GM11168 (cell line): ENCODE results near the gene MIER3.

ENCODE experiments used
- in situ Hi-C: fragments of 300-500 bp; cut with MboI; formaldehyde crosslinking; loops from one replicate; pipeline ENCODE4 v1.12.0; 2022; ENCODE audit warnings: low sequenced_read_pairs; ENCODE audit not compliant: unreplicated experiment

MIER3 gene

DNA sequence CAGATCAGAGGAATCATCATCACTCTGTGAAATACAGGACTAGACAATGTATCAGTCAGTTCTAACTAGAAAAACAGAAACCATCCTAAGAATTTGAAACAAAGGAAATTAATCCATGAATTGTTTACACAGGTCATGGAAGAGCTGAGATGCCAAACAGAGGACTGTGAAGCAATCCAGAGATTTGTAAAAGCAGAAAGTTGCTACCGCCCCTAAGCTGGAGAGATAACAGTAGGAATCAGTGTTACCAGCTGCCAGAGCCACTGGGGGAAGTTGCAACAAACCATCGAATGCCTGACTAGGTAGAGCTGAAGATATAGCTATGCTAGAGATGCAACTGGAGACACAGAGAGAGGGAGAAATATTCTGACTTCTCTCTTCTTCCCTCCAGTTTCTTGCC, 10.4 kb upstream of the MIER3 start:
- in situ Hi-C loops = no loop called here

DNA sequence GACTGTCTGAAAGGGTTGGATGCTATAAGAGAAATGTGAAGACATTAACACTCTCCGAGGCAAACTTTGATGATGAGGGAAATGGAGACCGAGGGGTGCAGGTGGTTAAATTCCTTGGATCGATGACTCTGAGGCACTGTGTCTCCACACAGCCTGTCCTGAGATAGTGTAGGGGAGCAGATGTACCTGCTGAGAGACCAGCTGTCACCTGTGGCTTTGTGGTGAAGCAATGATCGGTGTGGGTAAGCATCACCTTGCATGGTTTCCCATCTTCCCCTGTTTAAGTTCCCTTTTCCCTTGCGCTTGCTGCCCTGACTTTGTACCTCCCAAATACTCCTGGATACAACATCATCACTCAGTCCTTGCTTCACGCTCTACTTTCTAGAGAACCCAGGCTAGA, 9.8 kb upstream of the MIER3 start:
- in situ Hi-C loops = no loop called here

DNA sequence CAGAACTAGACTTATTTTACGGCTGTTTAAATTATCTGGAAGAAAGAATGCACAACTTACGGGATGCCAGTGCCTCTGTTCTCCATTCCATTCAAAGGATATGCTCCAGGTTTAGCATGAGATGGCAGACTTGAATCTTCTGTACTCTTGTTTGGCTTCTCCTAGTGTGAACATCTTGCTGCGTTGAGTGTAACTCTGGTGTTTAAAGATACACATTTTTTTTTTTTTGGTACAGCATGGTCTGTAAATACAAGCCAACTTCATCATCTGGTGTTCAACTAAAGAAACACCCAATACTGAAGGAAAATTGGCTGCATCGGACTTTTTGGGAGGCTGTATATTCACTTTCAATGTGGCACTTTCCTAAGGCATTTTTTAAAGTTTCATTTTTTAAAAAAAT, 7.4 kb upstream of the MIER3 start:
- in situ Hi-C loops = no loop called here

DNA sequence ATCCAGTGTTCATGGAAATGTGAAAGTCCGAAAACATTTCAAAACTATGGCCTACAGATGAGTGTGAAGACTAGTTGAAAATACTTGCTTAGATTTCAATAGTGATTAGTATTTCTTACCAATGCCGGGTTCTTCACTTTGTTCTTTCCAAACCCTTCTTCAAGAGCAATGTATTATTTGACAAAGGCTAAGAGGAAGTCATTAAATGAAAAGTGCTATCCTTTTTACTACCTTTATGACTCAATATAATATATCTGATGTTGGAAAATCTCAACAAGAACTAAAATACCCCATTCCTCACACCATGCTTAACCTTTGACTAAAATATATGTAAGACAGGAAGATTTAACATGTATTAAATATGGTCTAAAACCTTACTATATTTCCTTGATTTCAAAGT, 6.7 kb upstream of the MIER3 start:
- in situ Hi-C loops = no loop called here

DNA sequence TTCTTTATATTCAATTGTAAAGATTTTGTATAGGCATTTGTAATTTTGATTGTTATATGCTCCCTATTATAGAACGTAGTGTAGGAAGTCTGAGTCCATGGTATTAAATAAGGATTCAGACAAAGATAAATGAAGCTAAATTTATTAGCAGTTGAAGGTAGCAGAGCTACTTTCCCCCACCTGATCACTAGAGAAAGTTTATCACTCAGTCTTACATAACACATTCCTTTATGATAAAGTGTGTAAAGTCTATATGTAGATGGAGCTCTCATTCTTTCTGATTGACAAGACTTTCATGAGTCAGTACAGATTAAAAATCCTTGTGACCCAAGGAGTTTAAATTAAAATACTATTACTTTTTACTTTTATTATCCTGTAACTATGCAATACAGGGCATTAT, 2.3 kb upstream of the MIER3 start:
- in situ Hi-C loops = no loop called here

DNA sequence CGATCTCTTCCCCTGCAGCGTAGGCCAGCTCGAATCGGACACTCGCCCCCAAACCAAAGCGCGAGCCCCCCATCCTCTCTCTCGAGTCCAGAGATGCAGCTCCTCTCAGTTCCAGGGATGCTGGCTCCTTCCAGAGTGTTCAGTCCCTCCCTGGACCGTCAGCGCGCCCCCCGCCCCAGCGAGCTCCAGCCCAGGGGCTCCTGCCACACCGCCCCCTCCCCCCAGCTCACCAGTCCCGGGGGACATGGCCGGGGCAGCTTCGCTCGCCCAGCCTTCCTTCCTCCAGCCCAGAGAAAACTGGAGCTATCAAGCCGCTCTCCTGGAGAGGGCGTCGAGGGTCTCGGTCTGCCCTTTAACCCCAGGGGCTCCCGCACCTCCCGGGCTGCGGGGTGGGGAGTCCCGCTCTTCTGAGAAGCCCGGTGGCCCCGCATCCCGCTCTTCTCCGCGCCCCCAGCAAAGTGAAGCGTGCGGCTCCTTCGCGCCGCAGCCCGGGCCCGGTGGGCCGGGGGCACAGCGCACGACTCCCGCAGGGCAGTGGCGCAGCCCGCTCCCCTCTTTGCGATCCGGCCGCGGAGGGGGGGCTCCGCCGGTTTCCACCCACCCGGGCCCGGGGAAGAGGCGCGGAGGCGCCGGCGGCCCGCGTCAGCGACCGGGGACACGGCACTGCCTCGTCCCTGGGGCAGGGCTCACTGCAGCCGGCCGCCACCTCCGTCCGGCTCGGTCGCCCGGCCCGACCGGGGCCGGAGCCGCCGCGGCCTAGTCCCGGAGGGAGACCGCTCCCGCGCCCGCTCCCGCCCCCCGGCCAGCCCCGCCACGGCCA, 587 bp downstream of the MIER3 start:
- in situ Hi-C loops = no loop called here

DNA sequence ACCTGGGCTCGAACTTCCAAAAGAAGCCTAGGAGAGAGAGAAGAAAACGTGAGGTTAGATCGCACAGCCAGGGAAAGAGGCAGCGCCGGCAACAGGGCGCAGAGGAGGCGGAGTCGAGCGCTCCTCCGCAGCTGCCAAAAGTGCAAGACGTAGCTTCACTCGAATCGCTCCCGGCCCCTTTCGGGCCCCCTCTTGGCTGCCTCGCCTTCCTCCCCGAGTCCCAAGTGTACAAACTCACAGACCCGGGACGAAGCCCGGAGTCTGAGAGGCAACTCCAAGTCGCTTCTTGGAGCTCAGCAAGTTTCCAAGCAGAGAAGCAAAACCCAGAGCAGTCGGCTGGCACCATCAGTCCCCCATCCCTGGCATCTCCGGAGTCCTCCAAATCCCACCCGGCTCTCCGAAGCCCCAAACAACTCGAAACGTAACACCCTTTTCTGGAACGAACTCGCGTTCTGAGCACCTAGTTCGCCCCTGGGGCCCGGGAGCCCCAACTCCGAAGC, 1.2 kb downstream of the MIER3 start:
- in situ Hi-C loops = no loop called here

DNA sequence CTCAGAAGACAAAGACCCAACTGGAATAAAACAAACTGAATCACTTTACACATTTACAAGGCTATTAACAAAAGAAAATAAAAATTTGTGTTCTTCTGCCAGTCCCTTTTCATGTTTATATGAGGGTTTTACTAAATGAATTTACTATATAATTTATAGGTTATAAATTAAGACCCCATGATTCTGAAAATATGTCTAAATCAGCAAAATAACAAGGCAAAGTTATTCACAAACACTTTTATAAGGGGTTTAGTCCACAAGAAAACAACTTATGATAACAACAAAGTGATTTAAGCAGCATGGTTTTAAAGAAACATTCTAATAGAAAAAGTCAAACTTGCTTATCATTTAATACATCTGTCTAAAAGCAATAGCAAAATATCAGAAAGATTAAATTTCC, 4.9 kb downstream of the MIER3 start:
- in situ Hi-C loops = loop anchor here (25.0 kb wide), 1 partner anchor 265 kb away; no protein-coding TSS in a partner anchor

DNA sequence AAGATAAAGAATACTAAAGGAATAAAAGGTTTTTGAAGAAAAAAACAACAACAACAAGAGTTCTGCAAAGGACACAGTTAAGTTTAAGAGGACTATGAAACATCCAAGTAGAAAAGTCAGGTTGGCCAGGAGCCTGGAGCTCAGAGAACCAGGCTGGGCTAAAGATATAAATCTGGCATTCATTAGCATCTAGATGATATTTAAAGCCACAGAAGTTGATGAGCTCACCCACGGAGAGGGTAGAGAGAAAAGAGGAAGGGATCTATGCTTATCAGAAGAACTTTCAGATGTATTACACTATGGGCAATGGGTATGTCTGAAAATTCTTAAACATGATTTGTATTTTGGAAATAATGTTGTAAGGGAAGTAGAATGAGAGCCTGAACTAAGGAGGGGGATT, 9.9 kb downstream of the MIER3 start:
- in situ Hi-C loops = loop anchor here (25.0 kb wide), 1 partner anchor 270 kb away; no protein-coding TSS in a partner anchor

DNA sequence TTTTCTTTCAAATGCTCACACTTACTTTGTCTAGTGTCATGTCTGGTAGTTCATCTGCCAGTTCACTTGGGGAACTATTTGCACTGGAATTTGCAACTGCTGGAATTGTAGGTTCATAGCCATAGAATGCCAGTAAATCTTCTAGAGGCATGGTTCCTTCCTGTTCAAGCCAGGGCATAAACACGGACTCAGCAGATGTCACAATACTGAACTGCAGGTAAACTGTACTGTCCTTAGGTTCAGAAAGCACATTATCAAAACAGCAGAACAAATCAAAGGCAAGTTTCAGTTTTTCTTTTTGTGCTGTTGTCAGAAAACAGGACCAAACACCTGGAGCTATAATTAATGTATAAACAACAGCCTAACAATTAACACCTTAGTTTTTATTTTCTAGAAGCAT, 13.1 kb downstream of the MIER3 start:
- in situ Hi-C loops = loop anchor here (25.0 kb wide), 1 partner anchor 273 kb away; no protein-coding TSS in a partner anchor

DNA sequence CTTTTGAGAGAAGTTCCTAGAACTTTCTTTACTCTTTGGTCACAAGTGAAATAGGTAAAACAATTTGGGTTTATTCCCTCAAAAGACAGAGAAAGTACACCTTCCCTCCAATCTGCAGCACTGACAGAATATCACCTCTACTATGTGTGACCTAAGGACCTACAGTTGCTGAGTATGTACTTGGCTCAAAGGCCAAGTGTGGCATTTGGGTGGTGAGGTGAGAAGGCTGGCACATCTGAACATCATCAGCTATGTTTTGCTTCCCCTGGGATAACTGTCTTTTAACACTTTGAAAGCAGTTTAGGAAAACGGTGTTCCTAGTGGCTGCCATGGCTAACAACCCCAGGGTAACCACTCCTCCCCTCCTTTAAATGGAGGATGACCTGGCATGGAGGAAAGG, 17.6 kb downstream of the MIER3 start:
- in situ Hi-C loops = loop anchor here (25.0 kb wide), 1 partner anchor 278 kb away; no protein-coding TSS in a partner anchor

DNA sequence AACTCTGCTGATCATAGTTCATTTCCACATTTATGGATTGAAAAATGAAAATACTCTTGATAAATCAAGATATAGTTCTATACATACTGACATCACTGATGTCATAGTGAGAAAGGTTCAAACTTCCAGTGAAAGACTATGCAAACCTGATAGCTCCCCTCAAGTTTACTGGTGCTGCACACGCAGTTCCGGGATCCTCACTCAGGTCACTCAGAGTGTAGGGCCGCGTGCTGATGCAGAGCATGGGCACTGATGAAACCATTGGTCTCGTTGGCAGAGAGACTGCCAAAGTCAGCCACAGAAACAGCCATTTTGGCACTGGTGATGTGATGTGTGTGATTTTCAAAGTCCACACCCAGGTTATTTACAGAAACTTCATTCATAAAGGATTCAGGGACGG, 29.0 kb downstream of the MIER3 start:
- in situ Hi-C loops = loop anchor here (25.0 kb wide), 1 partner anchor 214 kb away; no protein-coding TSS in a partner anchor

DNA sequence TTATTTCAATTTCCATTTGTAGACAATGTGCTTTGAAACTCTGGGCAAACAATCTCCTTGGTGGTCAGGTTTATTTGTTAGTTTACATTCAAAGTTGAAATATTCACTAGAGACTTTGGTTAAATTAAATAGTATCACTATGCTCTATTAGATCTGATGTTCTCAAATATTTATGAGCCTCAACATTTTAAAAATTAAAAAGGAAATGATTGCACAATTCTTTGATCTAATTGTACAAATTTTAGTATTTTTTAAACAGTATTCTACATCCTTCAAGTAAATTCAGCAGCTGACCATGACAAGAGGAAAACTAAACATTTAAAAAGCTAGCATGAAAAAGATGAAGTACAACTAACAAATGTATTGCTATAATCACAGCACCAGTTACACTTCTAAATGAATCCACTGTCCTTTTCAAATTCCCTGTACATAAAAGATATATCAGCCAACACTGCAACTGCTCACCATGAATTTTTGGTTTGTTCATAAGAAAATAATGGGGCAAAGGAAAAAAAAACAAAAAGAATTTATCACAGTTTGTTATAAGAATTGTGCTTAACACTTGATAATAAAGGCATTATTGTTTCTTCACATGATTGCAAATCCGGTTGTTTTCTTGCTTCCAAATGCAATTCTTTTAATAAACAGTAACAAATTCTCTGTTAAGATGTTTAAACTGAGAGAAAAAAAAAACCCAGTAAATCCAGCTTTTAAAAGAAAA, 31.8 kb downstream of the MIER3 start:
- in situ Hi-C loops = loop anchor here (25.0 kb wide), 1 partner anchor 217 kb away; no protein-coding TSS in a partner anchor

DNA sequence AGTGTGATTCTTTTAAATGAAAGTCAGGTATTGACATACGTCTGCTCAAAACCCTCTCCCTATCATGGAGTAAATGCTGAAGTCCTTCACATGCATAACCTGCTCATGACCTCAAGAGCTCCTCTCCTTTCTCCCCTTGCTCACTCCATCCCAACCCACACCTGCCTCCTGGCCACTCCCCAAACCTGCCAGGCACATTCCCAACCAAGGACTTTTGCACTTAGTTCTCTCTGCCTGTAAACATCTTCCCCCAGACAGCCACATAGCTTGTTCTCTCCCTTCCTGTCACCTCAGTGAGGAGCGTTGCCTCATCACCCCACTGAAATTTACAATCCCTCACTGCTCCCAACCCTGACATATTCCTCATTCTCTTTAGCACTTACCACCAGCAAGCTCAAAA, 33.9 kb downstream of the MIER3 start:
- in situ Hi-C loops = loop anchor here (25.0 kb wide), 1 partner anchor 219 kb away; no protein-coding TSS in a partner anchor

DNA sequence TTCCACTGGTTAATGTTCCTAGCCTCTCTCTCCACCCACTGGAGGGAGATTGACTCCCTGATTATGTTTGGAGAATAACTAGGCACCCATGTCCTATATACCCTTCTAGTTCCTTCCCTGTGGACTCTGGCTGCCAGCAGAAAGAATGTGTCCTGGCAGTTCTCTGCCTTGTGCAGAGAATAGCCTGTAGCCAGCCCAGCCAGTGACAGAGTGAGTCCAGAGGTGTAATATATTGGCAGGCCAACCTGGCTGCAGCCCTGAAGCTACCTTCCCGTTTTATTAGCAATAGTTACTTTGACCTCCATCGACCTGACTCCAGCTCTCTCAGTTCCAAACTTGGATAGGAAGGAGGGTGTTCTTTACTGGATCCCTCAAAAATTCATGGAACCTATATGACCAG, 34.4 kb downstream of the MIER3 start:
- in situ Hi-C loops = loop anchor here (25.0 kb wide), 1 partner anchor 220 kb away; no protein-coding TSS in a partner anchor

DNA sequence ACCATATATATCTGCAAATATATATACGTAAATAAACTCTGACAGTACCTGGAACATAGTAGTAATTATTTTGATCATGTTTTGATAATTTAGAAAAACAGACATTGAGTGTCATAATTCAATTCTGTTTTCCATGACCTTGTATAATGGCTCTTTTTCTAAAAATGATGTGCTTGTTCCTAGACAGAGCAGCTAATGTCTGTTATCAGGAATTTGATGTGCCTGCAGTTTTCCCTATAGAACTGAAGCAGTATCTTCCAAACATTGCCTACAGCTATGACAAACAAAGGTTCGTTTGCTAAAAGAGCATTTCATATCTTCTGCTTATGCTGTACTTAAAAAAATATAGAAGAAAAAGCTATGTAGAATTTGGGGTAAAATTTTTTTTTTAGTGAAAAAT, 37.2 kb downstream of the MIER3 start:
- in situ Hi-C loops = loop anchor here (25.0 kb wide), 1 partner anchor 223 kb away; no protein-coding TSS in a partner anchor

DNA sequence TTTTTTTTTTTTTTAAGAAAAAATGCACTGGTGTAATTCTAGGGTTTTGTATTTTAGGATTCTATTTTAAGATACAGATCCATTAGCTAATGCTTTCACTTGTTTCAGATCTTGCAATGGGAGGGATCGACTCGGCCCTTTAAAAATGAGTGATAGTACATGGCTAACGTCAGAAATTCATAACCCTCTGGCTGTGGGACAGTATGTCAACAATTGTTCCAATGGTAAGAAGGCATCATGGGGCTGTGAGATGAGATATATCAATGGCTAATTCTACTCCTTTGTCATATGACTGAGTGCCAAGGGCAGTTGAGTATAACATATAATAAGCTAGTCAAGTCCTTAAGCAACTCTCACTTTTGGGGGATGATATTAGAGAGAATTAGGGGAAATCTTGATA, 38.2 kb downstream of the MIER3 start:
- in situ Hi-C loops = loop anchor here (25.0 kb wide), 1 partner anchor 224 kb away; no protein-coding TSS in a partner anchor

DNA sequence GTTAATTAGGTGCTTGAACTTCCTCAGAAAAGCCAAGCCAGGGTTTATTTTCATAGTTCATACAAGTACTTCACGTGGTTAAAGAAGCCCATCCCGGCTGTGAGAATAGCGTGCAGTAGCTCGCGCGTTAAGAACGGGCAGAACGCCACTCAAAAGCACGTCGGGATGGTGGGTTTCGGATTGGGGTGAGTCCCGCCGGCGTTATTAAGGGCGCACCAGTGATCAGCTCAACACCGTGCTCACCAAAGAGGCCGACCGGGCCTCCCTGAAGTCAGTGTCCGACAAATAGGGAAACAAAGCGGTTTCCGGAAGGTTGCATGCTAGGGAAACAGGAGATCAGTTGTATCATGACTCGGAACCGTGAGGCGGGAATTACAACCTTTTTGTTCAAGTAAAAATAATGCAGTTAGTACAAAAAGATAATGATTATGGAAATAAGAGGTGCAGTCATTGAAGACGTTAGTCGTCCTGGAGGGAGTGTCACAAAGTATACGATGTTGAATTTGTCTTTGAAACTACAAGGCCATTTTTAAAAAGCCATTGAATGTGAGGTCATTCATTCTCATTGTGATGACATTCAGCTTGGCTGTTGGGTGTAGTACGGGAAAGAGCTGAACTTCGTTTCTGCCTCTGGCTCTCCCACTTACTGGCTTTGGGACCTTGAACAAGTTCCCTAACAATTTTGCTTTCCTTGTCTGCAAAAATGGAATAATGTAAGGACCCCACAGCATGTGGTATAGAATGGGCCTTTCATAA, 41.5 kb downstream of the MIER3 start:
- in situ Hi-C loops = loop anchor here (25.0 kb wide), 1 partner anchor 227 kb away; no protein-coding TSS in a partner anchor

DNA sequence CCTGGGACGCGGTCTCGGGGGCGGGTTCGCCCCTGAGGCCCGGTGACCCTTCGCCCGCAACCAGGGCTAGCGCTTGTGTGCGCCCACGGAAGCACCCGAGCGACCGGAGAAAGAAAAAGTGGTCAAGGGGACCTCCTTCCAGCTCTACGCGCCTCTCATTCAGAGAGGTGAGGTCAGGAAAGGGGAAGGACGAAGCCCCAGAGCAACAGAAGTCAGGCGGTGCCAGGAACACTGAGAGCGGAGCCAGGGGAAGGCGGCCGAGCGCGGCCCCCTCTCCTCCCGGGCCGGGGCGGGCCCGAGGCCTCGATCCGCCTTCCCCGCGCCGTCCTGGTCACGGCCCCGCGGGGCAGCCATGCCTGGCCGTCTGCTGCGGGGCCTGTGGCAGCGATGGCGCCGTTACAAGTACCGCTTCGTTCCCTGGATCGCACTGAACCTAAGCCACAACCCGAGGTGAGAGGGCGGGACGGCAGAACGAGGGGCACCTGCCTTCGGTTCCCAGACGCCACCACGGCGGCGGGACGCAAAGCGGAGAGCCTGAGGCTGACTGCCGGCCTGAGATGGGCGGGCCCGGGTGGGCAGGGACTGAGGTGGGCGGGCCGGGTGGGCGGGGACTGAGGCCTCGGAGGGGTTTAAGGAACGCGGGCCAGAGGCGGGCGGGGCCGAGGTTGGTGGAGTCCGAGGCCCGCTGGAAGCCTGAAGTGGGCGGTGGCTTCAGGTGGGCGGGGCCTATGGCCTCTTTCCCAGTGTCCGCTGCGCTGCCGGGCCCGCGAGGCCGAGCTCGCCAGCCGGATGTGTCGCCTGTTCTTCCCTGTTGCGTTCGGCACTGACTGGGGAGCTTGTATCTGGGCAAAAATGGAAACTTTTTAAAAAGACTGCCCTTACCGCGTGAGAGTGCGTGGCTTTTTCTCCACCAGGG, 42.4 kb downstream of the MIER3 start, which contains the start of gene SETD9:
SETD9 (plus strand) TSS at position 303 of the 916 bp plus-strand sequence; CDS start at position 353, 50 bp downstream.
- in situ Hi-C loops = loop anchor here (25.0 kb wide), 1 partner anchor 228 kb away; no protein-coding TSS in a partner anchor
